Kidney (tissue), 14 donors: ENCODE data around the gene PLEKHG5. TPM values are rescaled to one million over a fixed set of nuclear protein-coding genes. Genes with fewer than 3 reads are reported as not detected.
A peak's percentile ranks its signal among the peaks of the same experiment; 100 is the strongest.

Experiments
- DNase-seq, 5 donors: peaks; one replicate each; pipeline ENCODE4 v3.0.0-alpha.2; 2013 to 2020
- FAIRE-seq: peaks from 2 replicates; lab custom pipeline; 2012; peaks lifted over from hg19 to GRCh38; lab: Jason Lieb, UNC
- H3K27ac ChIP-seq, 2 donors: one replicate each; pipeline ENCODE4 v1.7.0; 2013; ENCODE audit warnings: low read depth in 2 of 2, low read length in 2 of 2, inconsistent platforms in 1 of 2
- H3K27me3 ChIP-seq: one replicate; pipeline ENCODE4 v1.7.1; 2013; ENCODE audit warnings: low read length, inconsistent platforms; ENCODE audit not compliant: control insufficient read depth, insufficient read depth
- H3K36me3 ChIP-seq, 3 donors: one replicate each; pipeline versions ENCODE4 v1.7.0 to v1.7.1; 2013; ENCODE audit warnings: low read length in 3 of 3, control low read depth in 1 of 3, inconsistent platforms in 1 of 3; ENCODE audit not compliant: insufficient read depth in 3 of 3, control insufficient read depth in 2 of 3
- H3K4me1 ChIP-seq, 3 donors: one replicate each; pipeline versions ENCODE4 v1.7.0 to v1.7.1; 2013; ENCODE audit warnings: low read length in 3 of 3, inconsistent platforms in 1 of 3, low read depth in 1 of 3; ENCODE audit not compliant: control insufficient read depth in 2 of 3, insufficient read depth in 2 of 3
- H3K4me3 ChIP-seq, 3 donors: one replicate each; pipeline versions ENCODE4 v1.7.0 to v1.8.1; 2013; ENCODE audit warnings: low read length in 3 of 3, control low read depth in 1 of 3, inconsistent platforms in 1 of 3
- H3K9ac ChIP-seq, 3 donors: one replicate each; pipeline versions ENCODE4 v1.7.0 to v1.7.1; 2013; ENCODE audit warnings: low read length in 3 of 3, control low read depth in 1 of 3, inconsistent platforms in 1 of 3
- H3K9me3 ChIP-seq, 3 donors: one replicate each; pipeline versions ENCODE4 v1.7.0 to v1.7.1; 2013; ENCODE audit warnings: low read length in 3 of 3, control low read depth in 1 of 3, inconsistent platforms in 1 of 3; ENCODE audit not compliant: control insufficient read depth in 2 of 3, insufficient read depth in 1 of 3
- CTCF ChIP-seq: IDR thresholded peaks from 3 replicates; pipeline ENCODE4 v1.5.1; 2012; ENCODE audit warnings: mild to moderate bottlenecking, moderate library complexity, borderline replicate concordance; ENCODE audit not compliant: insufficient read depth; ENCODE audit errors: extremely low read depth
- intact Hi-C: fragments of 100-400 bp; cut with DNase I; formaldehyde crosslinking; loops from one replicate; pipeline ENCODE4 v1.11.1; 2022
- polyA plus RNA-seq: library from polyadenylated mRNA; stranded (reverse); fragments of 350-450 nt; fragmentation: Illumina TruSeq; extraction: RNeasy Lipid Tissue Mini Kit (QIAGEN cat#74804); gene quantifications from one replicate; pipeline ENCODE4 v1.2.3, GENCODE V29; 2014; ENCODE audit warnings: low read depth, low replicate concordance; ENCODE audit not compliant: insufficient read depth
- total RNA-seq: library from RNA; stranded (reverse); fragmentation: NEBNext Ultra II Directional; extraction: Animal tissue kit (Norgen Biotek cat#: 25700); gene quantifications from one replicate; pipeline ENCODE4 v1.2.1, GENCODE V29; 2021
- donor health status: control.
- donor health status: control.
- donor health status: control.
- donor health status: control.
- donor health status: control.
- donor health status: DM: yes; HTN: yes; CAD: no.
- donor health status: Normal renal cell carcinoma (clear cell type).

PLEKHG5 gene
- total and polyA plus RNA-seq, 2 donors from 2014 or later, result 4.4 to 14.0 TPM

GRCh38 chr1:6467744-6468688 is 23.5 kb downstream of the PLEKHG5 start:
- intact Hi-C loops, result no loop called here
- H3K4me3 ChIP-seq, result no peak overlapping the region
- no peaks in the 10 kb centered on the region for H3K4me1 ChIP-seq
- DNase-seq (peak in 1 of 5 donors; percentile 68), FAIRE-seq (no peak)
- no peak for TF ChIP-seq CTCF
- no peaks in the 10 kb centered on the region for H3K36me3 ChIP-seq
- no peak overlapping the region for H3K9ac ChIP-seq
- H3K9me3 ChIP-seq, result no peaks in the 10 kb centered on the region
- no peak overlapping the region for H3K27ac ChIP-seq
- no peaks in the 10 kb centered on the region for H3K27me3 ChIP-seq

GRCh38 chr1:6467224-6467623 is 24.2 kb downstream of the PLEKHG5 start:
- H3K4me1 ChIP-seq, result no peaks in the 10 kb centered on the region
- H3K27ac ChIP-seq, result no peak overlapping the region
- FAIRE-seq (no peak), DNase-seq (peak in 1 of 5 donors; percentile 65)
- H3K27me3 ChIP-seq, result no peaks in the 10 kb centered on the region
- no peaks in the 10 kb centered on the region for H3K9me3 ChIP-seq
- no peaks in the 10 kb centered on the region for H3K36me3 ChIP-seq
- no peak overlapping the region for H3K4me3 ChIP-seq
- intact Hi-C loops, result no loop called here
- TF ChIP-seq CTCF, result no peak
- no peak overlapping the region for H3K9ac ChIP-seq

DNA sequence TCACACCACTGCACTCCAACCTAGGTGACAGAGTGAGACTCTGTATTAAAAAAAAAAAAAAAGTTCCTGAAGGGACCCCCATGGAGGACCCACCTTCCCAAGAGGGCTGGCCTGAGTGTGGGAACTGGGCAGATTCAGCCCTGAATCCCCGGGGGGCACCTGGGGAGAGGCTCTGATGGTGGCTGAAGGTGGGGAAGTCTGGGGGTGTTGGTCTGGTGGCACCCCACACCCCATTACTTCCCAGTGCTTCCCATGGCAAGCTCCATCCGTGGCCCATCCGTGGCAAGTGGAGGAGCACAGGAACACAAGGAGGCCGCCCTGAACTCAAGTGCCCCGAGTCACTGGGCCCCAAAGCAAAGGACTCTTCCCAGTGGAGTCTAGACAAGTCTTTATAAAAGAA is 24.7 kb downstream of the PLEKHG5 start:
- no peak for FAIRE-seq
- H3K27ac ChIP-seq, result no peak overlapping the region
- no peaks in the 10 kb centered on the region for H3K9me3 ChIP-seq
- TF ChIP-seq CTCF, result no peak
- H3K27me3 ChIP-seq, result no peaks in the 10 kb centered on the region
- no peak overlapping the region for H3K9ac ChIP-seq
- H3K4me3 ChIP-seq, result no peak overlapping the region
- no peaks in the 10 kb centered on the region for H3K36me3 ChIP-seq
- DNase-seq, result no peak
- intact Hi-C loops, result no loop called here
- H3K4me1 ChIP-seq, result no peaks in the 10 kb centered on the region
